ENCODE data around the gene LRRC74B. TPM values are rescaled to one million over a fixed set of nuclear protein-coding genes. Genes with fewer than 3 reads are reported as not detected.
A peak's percentile ranks its signal among the peaks of the same experiment; 100 is the strongest.

LRRC74B gene
- polyA plus RNA-seq, 1 of the 3 experiments (the other 2 are of a cell fraction), result 0.03 TPM

- Histone ChIP-seq H3K27ac (ENCODE audit: low read depth in 2 of 2, low read length in 1 of 2) (no peak overlapping the region), H3K9me3 (no peaks in the 10 kb centered on the region), H3K4me3 (ENCODE audit: low read depth in 2 of 2, low read length in 1 of 2) (no peak overlapping the region), H3K4me1 (ENCODE audit: control insufficient read depth in 1 of 2, insufficient read depth in 2 of 2, low read depth in 1 of 2, low read length in 1 of 2) (peaks cover 12 to 26% of the 10 kb centered on the region in 2 experiments; a peak in 3 of 4 replicates), H3K9ac (no peak overlapping the region), H3F3A (replicated peaks; ENCODE audit: insufficient read depth) (peaks cover 13% of the 10 kb centered on the region), H3K4me2 (no peak overlapping the region), H4K20me1 (ENCODE audit: insufficient read depth) (0 out of 2 replicates have a peak, but pooled peaks cover 5% of the 10 kb centered on the region), H3K79me2 (ENCODE audit: insufficient read depth) (peaks cover 24% of the 10 kb centered on the region), H2AFZ (ENCODE audit: low read depth) (no peak overlapping the region), H3K9me2 (no peaks in the 10 kb centered on the region), H3K27me3 (ENCODE audit: insufficient read depth) (no peaks in the 10 kb centered on the region), H3K36me3 (replicated peaks in 1 of 2; ENCODE audit: control insufficient read depth in 1 of 2, insufficient read depth in 2 of 2, low read length in 1 of 2) (peaks cover 7 to 49% of the 10 kb centered on the region in 2 experiments)
- no peak for DNase-seq
- TF ChIP-seq RCOR1 (IDR thresholded peaks at IDR 0.05; ENCODE audit: low read length) (no peak), POLR2AphosphoS5 (IDR thresholded peaks at IDR 0.05; ENCODE audit: low read depth, low read length) (peak; percentile 40; the same call in 1 of the 2 replicates)
- 95% methylated on average over 10 of the region's 13 CpGs for WGBS (ENCODE audit: low lambda C conversion rate)
- POLR2A ChIA-PET, result interaction anchor here (1.2 to 3.3 kb wide), 4 partner anchors 7 to 17 kb away, joined by 3 to 18 read pairs (median 9); partner anchors contain the start of genes LZTR1 and P2RX6
- CTCF ChIA-PET, result no interaction called here
These were observed 48.0 kb upstream of the LRRC74B start for GRCh38 chr22:20997536-20998257.

GRCh38 chr22:20998411-20999336 is 47.1 kb upstream of the LRRC74B start:
- 72% methylated on average over 4 of the region's 7 CpGs for WGBS (ENCODE audit: low lambda C conversion rate)
- no peaks in the 10 kb centered on the region for H3K27me3 ChIP-seq (ENCODE audit: insufficient read depth)
- H3K4me1 ChIP-seq (ENCODE audit: control insufficient read depth in 1 of 2, insufficient read depth in 2 of 2, low read depth in 1 of 2, low read length in 1 of 2), result peaks cover 12 to 34% of the 10 kb centered on the region in 2 experiments; a peak in 3 of 4 replicates
- H4K20me1 ChIP-seq (ENCODE audit: insufficient read depth), result 0 out of 2 replicates have a peak, but pooled peaks cover 5% of the 10 kb centered on the region
- TF ChIP-seq ELF1 (IDR thresholded peaks at IDR 0.05), result 0 out of 2 replicates have a peak, but pooled peaks have one; percentile 29
- TF ChIP-seq NFIC (IDR thresholded peaks at IDR 0.05; ENCODE audit: borderline replicate concordance), result no peak
- H3K36me3 ChIP-seq (replicated peaks in 1 of 2; ENCODE audit: control insufficient read depth in 1 of 2, insufficient read depth in 2 of 2, low read length in 1 of 2), result peaks cover 7 to 39% of the 10 kb centered on the region in 2 experiments
- H3K4me3 ChIP-seq (ENCODE audit: low read depth in 2 of 2, low read length in 1 of 2), result no peak overlapping the region
- CTCF ChIA-PET, result interaction anchor here (0.9 to 2.7 kb wide), 2 partner anchors 104 to 195 kb away, joined by 4 to 11 read pairs; no protein-coding TSS in a partner anchor
- H3K9me2 ChIP-seq, result no peaks in the 10 kb centered on the region
- POLR2A ChIA-PET, result interaction anchor here (0.7 to 3.3 kb wide), 3 partner anchors 8 to 33 kb away, joined by 3 to 18 read pairs (median 12); partner anchors contain the start of gene LZTR1
- no peaks in the 10 kb centered on the region for H3K9me3 ChIP-seq
- peaks cover 16% of the 10 kb centered on the region for H3F3A ChIP-seq (replicated peaks; ENCODE audit: insufficient read depth)
- no peak overlapping the region for H3K27ac ChIP-seq (ENCODE audit: low read depth in 2 of 2, low read length in 1 of 2)
- no peak overlapping the region for H2AFZ ChIP-seq (ENCODE audit: low read depth)
- peaks cover 33% of the 10 kb centered on the region for H3K79me2 ChIP-seq (ENCODE audit: insufficient read depth)
- H3K4me2 ChIP-seq, result no peak overlapping the region
- no peak for DNase-seq
- H3K9ac ChIP-seq, result no peak overlapping the region

- H3K4me2 ChIP-seq, result peak overlapping the region; percentile 95; the same call in 1 of the 2 replicates
- peaks cover 37% of the 10 kb centered on the region for H3K79me2 ChIP-seq (ENCODE audit: insufficient read depth)
- H3K4me1 ChIP-seq (ENCODE audit: control insufficient read depth in 1 of 2, insufficient read depth in 2 of 2, low read depth in 1 of 2, low read length in 1 of 2), result peaks cover 12 to 37% of the 10 kb centered on the region in 2 experiments; a peak in 3 of 4 replicates
- peaks cover 16% of the 10 kb centered on the region for H3F3A ChIP-seq (replicated peaks; ENCODE audit: insufficient read depth)
- DNase-seq, result no peak
- TF ChIP-seq ELF1 (IDR thresholded peaks at IDR 0.05) (no peak), TEAD4 (IDR thresholded peaks at IDR 0.05; ENCODE audit: borderline replicate concordance, insufficient read depth) (no peak), SIN3A (IDR thresholded peaks at IDR 0.05; ENCODE audit: borderline replicate concordance, low read depth, low read length) (no peak), POLR2AphosphoS5 (IDR thresholded peaks at IDR 0.05; ENCODE audit: low read depth, low read length) (peak; percentile 52; the same call in 1 of the 2 replicates), GABPA (IDR thresholded peaks at IDR 0.05; ENCODE audit: low read depth) (no peak), RCOR1 (IDR thresholded peaks at IDR 0.05; ENCODE audit: low read length) (no peak), MEF2A (IDR thresholded peaks at IDR 0.05; ENCODE audit: borderline replicate concordance, low read depth) (no peak)
- H3K9ac ChIP-seq, result peak overlapping the region; percentile 98; the same call in 1 of the 2 replicates
- CTCF ChIA-PET, result interaction anchor here (0.9 to 2.7 kb wide), 3 partner anchors 103 to 196 kb away, joined by 4 to 13 read pairs (median 11); no protein-coding TSS in a partner anchor
- H3K9me3 ChIP-seq, result no peaks in the 10 kb centered on the region
- H3K4me3 ChIP-seq (ENCODE audit: low read depth in 2 of 2, low read length in 1 of 2), result peak overlapping the region in 1 of 2 experiments; percentile 82; a peak in 1 of 4 replicates
- H3K27me3 ChIP-seq (ENCODE audit: insufficient read depth), result no peaks in the 10 kb centered on the region
- H3K9me2 ChIP-seq, result no peaks in the 10 kb centered on the region
- no peak overlapping the region; a peak in 1 of 4 replicates for H3K27ac ChIP-seq (ENCODE audit: low read depth in 2 of 2, low read length in 1 of 2)
- H4K20me1 ChIP-seq (ENCODE audit: insufficient read depth), result 0 out of 2 replicates have a peak, but pooled peaks cover 5% of the 10 kb centered on the region
- 89% methylated on average over 16 of the region's 27 CpGs for WGBS (ENCODE audit: low lambda C conversion rate)
- peaks cover 7 to 35% of the 10 kb centered on the region in 2 experiments for H3K36me3 ChIP-seq (replicated peaks in 1 of 2; ENCODE audit: control insufficient read depth in 1 of 2, insufficient read depth in 2 of 2, low read length in 1 of 2)
- H2AFZ ChIP-seq (ENCODE audit: low read depth), result no peak overlapping the region
- POLR2A ChIA-PET, result interaction anchor here (0.7 to 3.3 kb wide), 3 partner anchors 9 to 32 kb away, joined by 3 to 18 read pairs (median 12); partner anchors contain the start of gene LZTR1
These were observed 46.2 kb upstream of the LRRC74B start for GRCh38 chr22:20999350-21000206.

Data from SK-N-SH (cell line).